DND-41 (cell line): ENCODE results near the gene CRIP1.

Experiments
- ATAC-seq: fragments of 200-7000 bp; cut with Tn5 transposase; 3 replicates; pipeline ENCODE4 v1.9.1; 2021; ENCODE audit warnings: low read depth; ENCODE audit not compliant: insufficient read depth
- DNase-seq: peaks from one replicate; pipeline ENCODE4 v3.0.0-alpha.2; 2020
- H2AFZ ChIP-seq: 2 replicates; pipeline ENCODE4 v1.6.0; 2012; ENCODE audit warnings: low read depth, low read length
- H3K27ac ChIP-seq: 2 replicates; pipeline ENCODE4 v1.5.1; 2012; ENCODE audit warnings: low read length, inconsistent platforms
- H3K27me3 ChIP-seq: fragments of 200-600 bp; sonication (generic); 2 replicates; pipeline ENCODE4 v1.6.0; 2012; ENCODE audit warnings: low read length, mild to moderate bottlenecking, inconsistent platforms; ENCODE audit not compliant: insufficient read depth, poor library complexity
- H3K36me3 ChIP-seq: 2 replicates; pipeline ENCODE4 v1.5.1; 2012; ENCODE audit warnings: low read length, inconsistent platforms; ENCODE audit not compliant: insufficient read depth
- H3K4me1 ChIP-seq: 2 replicates; pipeline ENCODE4 v1.5.1; 2012; ENCODE audit warnings: mild to moderate bottlenecking, low read length; ENCODE audit not compliant: insufficient read depth
- H3K4me2 ChIP-seq: 2 replicates; pipeline ENCODE4 v1.6.0; 2012; ENCODE audit warnings: mild to moderate bottlenecking, moderate library complexity, low read length, inconsistent platforms; ENCODE audit not compliant: insufficient read depth
- H3K4me3 ChIP-seq, 2 experiments: fragments of 200-600 bp in 1 of 2; shearing (Covaris generic) in 1 of 2; 2 replicates each; pipeline ENCODE4 v1.5.1; 2012 to 2016; ENCODE audit warnings: inconsistent platforms in 2 of 2, low read length in 2 of 2, mild to moderate bottlenecking in 2 of 2, low read depth in 1 of 2, moderate library complexity in 1 of 2
- H3K79me2 ChIP-seq: 2 replicates; pipeline ENCODE4 v1.6.0; 2012; ENCODE audit warnings: low read length, inconsistent platforms; ENCODE audit not compliant: insufficient read depth
- H3K9ac ChIP-seq: 2 replicates; pipeline ENCODE4 v1.6.0; 2012; ENCODE audit warnings: low read depth, mild to moderate bottlenecking, inconsistent platforms, low read length, moderate library complexity
- H3K9me3 ChIP-seq: 2 replicates; pipeline ENCODE4 v1.5.1; 2012; ENCODE audit warnings: low read length, moderate library complexity, mild to moderate bottlenecking, inconsistent platforms; ENCODE audit not compliant: insufficient read depth, severe bottlenecking
- H4K20me1 ChIP-seq: 2 replicates; pipeline ENCODE4 v1.6.0; 2012; ENCODE audit warnings: low read length; ENCODE audit not compliant: insufficient read depth
- CTCF ChIP-seq: IDR thresholded peaks from 2 replicates; pipeline ENCODE4 v1.5.1; 2012; ENCODE audit warnings: borderline replicate concordance, low read length, moderate library complexity, mild to moderate bottlenecking; ENCODE audit not compliant: poor library complexity, severe bottlenecking; ENCODE audit errors: extremely low read depth
- EZH2 ChIP-seq: IDR thresholded peaks from 3 replicates; pipeline ENCODE4 v1.6.1; 2012; ENCODE audit warnings: borderline replicate concordance, low read depth, mild to moderate bottlenecking, moderate library complexity, low read length, inconsistent platforms; ENCODE audit not compliant: severe bottlenecking

CRIP1 gene

DNA sequence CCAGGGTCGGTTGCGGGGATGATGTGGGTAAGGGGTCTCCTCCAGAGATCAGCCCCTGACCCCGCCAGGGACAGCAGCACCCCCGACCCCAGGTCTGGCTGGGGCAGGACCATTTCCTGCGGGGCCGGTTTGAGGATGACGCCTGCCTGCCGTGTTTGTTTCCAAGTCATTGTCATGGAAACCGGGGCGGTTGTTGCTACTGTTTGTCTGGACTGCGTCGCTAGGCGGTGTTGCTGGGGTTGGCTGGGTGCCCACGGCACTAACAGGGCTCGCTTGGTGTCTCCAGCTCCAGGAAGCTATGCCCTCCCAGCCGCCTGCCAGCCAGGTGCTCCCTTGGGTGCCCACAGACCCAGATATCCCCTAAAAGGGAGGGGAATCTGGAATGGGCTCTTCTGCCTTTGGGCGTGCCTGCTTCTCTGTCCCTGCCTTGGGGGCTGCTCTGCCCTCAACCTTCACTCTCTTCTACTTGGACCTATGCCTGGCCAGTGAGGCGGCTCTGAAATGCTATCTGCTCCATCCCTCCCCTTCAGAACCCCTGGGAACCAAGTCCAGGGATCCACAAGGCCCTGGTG, 4.7 kb upstream of the CRIP1 start:
- Histone ChIP-seq H3K79me2 (no peaks in the 10 kb centered on the region), H3K4me1 (peaks cover 26% of the 10 kb centered on the region), H3K27me3 (peaks cover 21% of the 10 kb centered on the region), H3K36me3 (no peaks in the 10 kb centered on the region), H3K4me2 (peak overlapping the region; percentile 81), H3K4me3 (peak overlapping the region in 1 of 2 experiments; percentile 43; a peak in 1 of 4 replicates), H2AFZ (no peak overlapping the region), H3K27ac (peak overlapping the region; percentile 55; the same call in 1 of the 2 replicates), H3K9me3 (no peaks in the 10 kb centered on the region), H3K9ac (peak overlapping the region; percentile 58; the same call in 1 of the 2 replicates), H4K20me1 (peaks cover 9% of the 10 kb centered on the region)
- peak; percentile 68 for ATAC-seq
- no peak for TF ChIP-seq EZH2
- TF ChIP-seq CTCF = peak; percentile 49
- DNase-seq = peak; percentile 85

- peaks cover 21% of the 10 kb centered on the region for H3K27me3 ChIP-seq
- H3K9me3 ChIP-seq = no peaks in the 10 kb centered on the region
- H3K27ac ChIP-seq = peak overlapping the region; percentile 55; the same call in 1 of the 2 replicates
- peaks cover 29% of the 10 kb centered on the region for H3K4me1 ChIP-seq
- DNase-seq = no peak
- ATAC-seq = no peak
- peaks cover 9% of the 10 kb centered on the region for H4K20me1 ChIP-seq
- H2AFZ ChIP-seq = no peak overlapping the region
- peak overlapping the region; percentile 81 for H3K4me2 ChIP-seq
- H3K79me2 ChIP-seq = no peaks in the 10 kb centered on the region
- H3K36me3 ChIP-seq = no peaks in the 10 kb centered on the region
- peak overlapping the region in 1 of 2 experiments; percentile 38; a peak in 1 of 4 replicates for H3K4me3 ChIP-seq
- H3K9ac ChIP-seq = peak overlapping the region; percentile 58; the same call in 1 of the 2 replicates
- no peak for TF ChIP-seq CTCF
- TF ChIP-seq EZH2 = no peak
Measured at GRCh38 chr14:105482486-105483110, 4.1 kb upstream of the CRIP1 start.

DNA sequence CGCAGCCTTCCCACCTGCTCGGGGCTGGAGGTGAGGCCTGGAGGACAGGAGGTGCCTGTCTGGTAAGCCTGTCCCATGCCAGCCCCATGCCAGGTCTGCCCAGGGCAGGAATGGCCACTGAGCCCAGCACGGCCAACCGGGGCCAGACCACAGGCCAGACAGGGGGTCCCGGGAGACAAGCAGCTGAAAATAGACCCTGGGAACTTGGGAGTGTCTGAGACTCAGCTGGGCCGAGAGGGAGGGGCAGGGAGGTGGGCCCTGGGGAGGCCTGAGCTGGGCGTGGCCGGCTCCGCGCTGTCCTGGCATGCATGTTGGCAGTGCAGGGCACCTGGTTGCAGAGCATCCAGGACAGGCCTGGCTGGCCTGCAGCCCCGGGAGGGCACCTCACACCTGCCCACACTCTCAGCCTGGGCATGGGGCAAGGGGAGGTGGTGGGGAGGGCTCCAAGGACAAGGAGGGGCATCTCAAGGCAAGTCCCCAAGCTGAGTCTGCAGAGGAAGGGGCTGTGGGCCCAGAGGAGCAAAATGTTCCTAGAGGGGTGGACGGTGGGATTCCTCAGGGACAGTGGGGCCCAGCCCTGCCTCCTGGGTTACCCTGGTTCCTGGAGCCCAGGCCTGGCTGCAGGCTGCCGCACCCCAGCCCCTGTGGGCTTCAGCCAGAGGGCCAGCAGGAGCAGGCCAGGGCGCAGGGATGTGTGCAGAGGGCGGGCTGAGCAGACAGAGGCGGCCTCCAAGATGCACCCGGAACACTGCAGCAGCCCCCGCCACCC, 3.2 kb upstream of the CRIP1 start:
- Histone ChIP-seq H3K27ac (no peak overlapping the region), H4K20me1 (peaks cover 9% of the 10 kb centered on the region), H3K79me2 (no peaks in the 10 kb centered on the region), H2AFZ (no peak overlapping the region), H3K4me3 (no peak overlapping the region), H3K4me1 (peaks cover 37% of the 10 kb centered on the region), H3K9ac (no peak overlapping the region; the same call in 1 of the 2 replicates), H3K9me3 (no peaks in the 10 kb centered on the region), H3K4me2 (no peak overlapping the region), H3K27me3 (peaks cover 13% of the 10 kb centered on the region), H3K36me3 (no peaks in the 10 kb centered on the region)
- ATAC-seq (no peak), DNase-seq (no peak)
- no peak for TF ChIP-seq CTCF
- TF ChIP-seq EZH2 = no peak
